Superior temporal gyrus (tissue), 1 donor: ENCODE measurements around the gene MROH2A.

Experiments used
- DNase-seq: peaks from one replicate; pipeline ENCODE4 v3.0.0-alpha.2; 2016; ENCODE audit errors: extremely low spot score

Gene MROH2A

GRCh38 chr2:233764761-233765160 is 13.4 kb upstream of the MROH2A start:
- no peak for DNase-seq

GRCh38 chr2:233766416-233766815 is 11.7 kb upstream of the MROH2A start:
- DNase-seq = no peak

- DNase-seq = no peak
Observed at GRCh38 chr2:233768076-233768475, 10.1 kb upstream of the MROH2A start.

GRCh38 chr2:233769260-233769659 is 8.9 kb upstream of the MROH2A start:
- no peak for DNase-seq

GRCh38 chr2:233772153-233772552 is 6.0 kb upstream of the MROH2A start:
- no peak for DNase-seq

GRCh38 chr2:233772583-233772982 is 5.5 kb upstream of the MROH2A start:
- no peak for DNase-seq

- no peak for DNase-seq
Observed at GRCh38 chr2:233773854-233774253, 4.3 kb upstream of the MROH2A start.

- DNase-seq = no peak
Observed at GRCh38 chr2:233775414-233775813, 2.7 kb upstream of the MROH2A start.

GRCh38 chr2:233779722-233780121 is 1.6 kb downstream of the MROH2A start:
- no peak for DNase-seq

GRCh38 chr2:233780771-233781170 is 2.6 kb downstream of the MROH2A start:
- no peak for DNase-seq

- no peak for DNase-seq
Observed at GRCh38 chr2:233789554-233789953, 11.4 kb downstream of the MROH2A start.

GRCh38 chr2:233791151-233791882 is 13.2 kb downstream of the MROH2A start:
- no peak for DNase-seq

GRCh38 chr2:233791883-233792329 is 13.8 kb downstream of the MROH2A start:
- no peak for DNase-seq

- no peak for DNase-seq
Observed at GRCh38 chr2:233792720-233793119, 14.6 kb downstream of the MROH2A start.

GRCh38 chr2:233793465-233794127 is 15.5 kb downstream of the MROH2A start:
- no peak for DNase-seq

GRCh38 chr2:233794128-233794658 is 16.1 kb downstream of the MROH2A start:
- no peak for DNase-seq

- no peak for DNase-seq
Observed at GRCh38 chr2:233795735-233796171, 17.6 kb downstream of the MROH2A start.

- no peak for DNase-seq
Observed at GRCh38 chr2:233796254-233796653, 18.1 kb downstream of the MROH2A start.

- no peak for DNase-seq
Observed at GRCh38 chr2:233798335-233799086, 20.4 kb downstream of the MROH2A start.

- DNase-seq = no peak
Observed at GRCh38 chr2:233799087-233799665, 21.0 kb downstream of the MROH2A start.

- no peak for DNase-seq
Observed at GRCh38 chr2:233799716-233800115, 21.6 kb downstream of the MROH2A start.

- no peak for DNase-seq
Observed at GRCh38 chr2:233800208-233800607, 22.1 kb downstream of the MROH2A start.
